Measurements from ENCODE around the gene NWD2. TPM values are rescaled to one million over a fixed set of nuclear protein-coding genes. Genes with fewer than 3 reads are reported as not detected.

NWD2 gene
- total RNA-seq, 1 experiment from 2014 or later: not detected

- Histone ChIP-seq H2AFZ (ENCODE audit: low read length) (no peak overlapping the region), H4K91ac (ENCODE audit: insufficient read length, low read depth, low read length) (no peak overlapping the region), H3K9me3 (ENCODE audit: control insufficient read depth, low read depth, low read length) (no peaks in the 10 kb centered on the region), H3K18ac (ENCODE audit: insufficient read length, low read depth, low read length) (no peak overlapping the region), H4K20me1 (ENCODE audit: control insufficient read depth, insufficient read depth, insufficient read length) (no peaks in the 10 kb centered on the region), H3T11ph (ENCODE audit: low read length) (no peak overlapping the region), H3K27me3 (ENCODE audit: insufficient read depth, low read length) (0 out of 2 replicates have a peak, but pooled peaks cover 2% of the 10 kb centered on the region), H3K9ac (ENCODE audit: extremely low read depth, insufficient read length, low read length) (no peak overlapping the region), H3K27ac (ENCODE audit: insufficient read length, low read depth, low read length) (no peak overlapping the region), H2BK120ac (ENCODE audit: low read depth, low read length, poor library complexity, severe bottlenecking) (no peak overlapping the region), H3K23me2 (ENCODE audit: insufficient read length, low read depth, low read length, poor library complexity, severe bottlenecking) (no peaks in the 10 kb centered on the region), H2BK15ac (ENCODE audit: low read depth, low read length) (no peak overlapping the region), H3K79me1 (ENCODE audit: insufficient read depth, low read depth, low read length, poor library complexity, severe bottlenecking) (no peaks in the 10 kb centered on the region), H3K4me1 (ENCODE audit: insufficient read depth, low read length) (no peaks in the 10 kb centered on the region), H3K14ac (ENCODE audit: insufficient read depth, low read length) (no peak overlapping the region), H3K4ac (ENCODE audit: low read depth, low read length) (no peak overlapping the region), H2BK12ac (ENCODE audit: insufficient read length, low read depth, low read length) (no peak overlapping the region), H2BK5ac (ENCODE audit: insufficient read length, low read length) (no peak overlapping the region), H4K5ac (ENCODE audit: insufficient read length, low read depth, low read length) (no peak overlapping the region), H3K4me2 (ENCODE audit: insufficient read depth, insufficient read length, low read length) (no peak overlapping the region), H2AK5ac (ENCODE audit: insufficient read length, low read length) (no peak overlapping the region), H3K56ac (ENCODE audit: insufficient read length, low read depth, low read length) (no peak overlapping the region), H4K8ac (replicated peaks; ENCODE audit: insufficient read length, low read depth, low read length) (no peak overlapping the region), H3K79me2 (ENCODE audit: insufficient read depth, low read length) (no peaks in the 10 kb centered on the region), H3K23ac (ENCODE audit: insufficient read length, low read depth, low read length) (no peak overlapping the region), H2BK20ac (ENCODE audit: low read depth, low read length, poor library complexity, severe bottlenecking) (no peak overlapping the region)
- Mint-ChIP-seq H3K36me3 (ENCODE audit: insufficient read depth in 1 of 3, low read depth in 3 of 3) (no peaks in the 10 kb centered on the region), H3K27ac (no peak overlapping the region), H3K27me3 (ENCODE audit: low read depth) (peaks cover 13% of the 10 kb centered on the region), H3K9me3 (no peaks in the 10 kb centered on the region), H3K4me3 (no peak overlapping the region), H3K4me1 (no peaks in the 10 kb centered on the region)
- no CpG with 5 or more reads among the region's 1 CpG for WGBS (ENCODE audit: extremely low coverage, insufficient read length, low lambda C conversion rate)
- DNase-seq: no peak
- no peak for TF ChIP-seq CTCF (conservative IDR thresholded peaks at IDR 0.05)
Measured at GRCh38 chr4:37442062-37442323, 197.4 kb downstream of the NWD2 start.

All from H9 (cell line).